D721Med (cell line): ENCODE results near the gene CCDC88C.

Experiments
- DNase-seq: peaks from one replicate; pipeline ENCODE4 v3.0.0; 2011; ENCODE audit warnings: low spot score; ENCODE audit not compliant: insufficient read length
- FAIRE-seq: peaks from 2 replicates; lab custom pipeline; 2011; peaks lifted over from hg19 to GRCh38; lab: Jason Lieb, UNC
- TF ChIP-seq, protein P1 (sequence below): IDR thresholded peaks from 2 replicates; pipeline ENCODE4 v1.5.1; 2012; ENCODE audit warnings: mild to moderate bottlenecking, control low read depth; ENCODE audit not compliant: insufficient read depth; ENCODE audit errors: missing control alignments

Gene CCDC88C

DNA sequence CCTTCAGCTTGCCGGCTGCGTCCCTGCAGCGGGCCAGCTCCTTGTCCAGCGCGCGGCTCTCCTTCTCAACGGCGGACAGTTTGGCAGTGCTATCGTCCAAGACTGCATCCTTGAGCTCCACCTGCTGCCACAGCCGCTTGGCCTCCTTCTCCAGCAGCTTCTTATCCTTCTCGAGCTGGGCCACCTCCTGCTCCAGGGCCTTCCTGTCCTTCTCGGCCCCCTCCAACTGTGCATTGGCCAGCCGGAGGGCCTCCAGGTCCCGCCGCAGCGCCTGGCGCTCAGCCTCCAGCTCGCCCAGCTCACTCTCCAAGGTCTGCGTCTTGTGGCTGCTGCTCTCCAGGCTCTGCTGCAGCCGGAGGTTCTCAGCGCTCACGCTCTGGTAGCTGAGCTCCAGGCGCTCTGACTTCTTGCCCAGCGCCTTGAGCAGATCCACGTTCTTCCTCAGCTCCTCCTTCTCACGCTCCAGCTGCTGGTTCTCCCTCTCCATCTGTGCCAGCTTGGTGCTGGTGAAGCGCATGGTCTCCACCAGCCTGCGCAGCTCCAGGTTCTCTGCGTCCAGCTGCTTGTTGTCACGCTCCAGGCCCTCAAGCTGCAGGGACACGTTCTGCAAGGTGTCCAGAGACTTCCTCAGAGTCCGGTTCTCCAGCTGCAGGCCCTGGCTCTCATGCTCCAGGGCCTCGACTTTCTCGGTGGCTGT lies 104.3 kb downstream of the CCDC88C start:
- no peak for DNase-seq
- TF ChIP-seq, protein P1, sequence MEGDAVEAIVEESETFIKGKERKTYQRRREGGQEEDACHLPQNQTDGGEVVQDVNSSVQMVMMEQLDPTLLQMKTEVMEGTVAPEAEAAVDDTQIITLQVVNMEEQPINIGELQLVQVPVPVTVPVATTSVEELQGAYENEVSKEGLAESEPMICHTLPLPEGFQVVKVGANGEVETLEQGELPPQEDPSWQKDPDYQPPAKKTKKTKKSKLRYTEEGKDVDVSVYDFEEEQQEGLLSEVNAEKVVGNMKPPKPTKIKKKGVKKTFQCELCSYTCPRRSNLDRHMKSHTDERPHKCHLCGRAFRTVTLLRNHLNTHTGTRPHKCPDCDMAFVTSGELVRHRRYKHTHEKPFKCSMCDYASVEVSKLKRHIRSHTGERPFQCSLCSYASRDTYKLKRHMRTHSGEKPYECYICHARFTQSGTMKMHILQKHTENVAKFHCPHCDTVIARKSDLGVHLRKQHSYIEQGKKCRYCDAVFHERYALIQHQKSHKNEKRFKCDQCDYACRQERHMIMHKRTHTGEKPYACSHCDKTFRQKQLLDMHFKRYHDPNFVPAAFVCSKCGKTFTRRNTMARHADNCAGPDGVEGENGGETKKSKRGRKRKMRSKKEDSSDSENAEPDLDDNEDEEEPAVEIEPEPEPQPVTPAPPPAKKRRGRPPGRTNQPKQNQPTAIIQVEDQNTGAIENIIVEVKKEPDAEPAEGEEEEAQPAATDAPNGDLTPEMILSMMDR = no peak
- no peak for FAIRE-seq

DNA sequence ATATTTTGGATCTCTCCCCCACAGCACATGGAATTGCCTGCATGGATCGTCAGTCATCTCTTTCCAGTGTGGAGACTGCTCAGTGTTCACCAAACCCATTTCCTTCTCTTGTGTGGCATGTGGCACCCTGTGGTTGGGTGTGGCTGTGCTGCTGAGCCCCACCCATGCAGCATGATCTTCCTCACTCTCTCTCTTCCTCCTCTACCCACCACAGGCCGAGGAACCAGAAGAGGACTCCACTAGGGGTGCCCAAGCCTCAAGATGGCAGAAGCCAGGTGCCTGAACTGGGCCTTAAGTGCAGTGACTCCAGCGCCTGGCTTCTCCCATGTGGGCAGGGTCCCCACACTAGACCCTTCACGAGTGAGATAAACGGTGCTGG lies 106.3 kb downstream of the CCDC88C start:
- TF ChIP-seq, protein P1 = no peak
- FAIRE-seq (no peak), DNase-seq (no peak)

DNA sequence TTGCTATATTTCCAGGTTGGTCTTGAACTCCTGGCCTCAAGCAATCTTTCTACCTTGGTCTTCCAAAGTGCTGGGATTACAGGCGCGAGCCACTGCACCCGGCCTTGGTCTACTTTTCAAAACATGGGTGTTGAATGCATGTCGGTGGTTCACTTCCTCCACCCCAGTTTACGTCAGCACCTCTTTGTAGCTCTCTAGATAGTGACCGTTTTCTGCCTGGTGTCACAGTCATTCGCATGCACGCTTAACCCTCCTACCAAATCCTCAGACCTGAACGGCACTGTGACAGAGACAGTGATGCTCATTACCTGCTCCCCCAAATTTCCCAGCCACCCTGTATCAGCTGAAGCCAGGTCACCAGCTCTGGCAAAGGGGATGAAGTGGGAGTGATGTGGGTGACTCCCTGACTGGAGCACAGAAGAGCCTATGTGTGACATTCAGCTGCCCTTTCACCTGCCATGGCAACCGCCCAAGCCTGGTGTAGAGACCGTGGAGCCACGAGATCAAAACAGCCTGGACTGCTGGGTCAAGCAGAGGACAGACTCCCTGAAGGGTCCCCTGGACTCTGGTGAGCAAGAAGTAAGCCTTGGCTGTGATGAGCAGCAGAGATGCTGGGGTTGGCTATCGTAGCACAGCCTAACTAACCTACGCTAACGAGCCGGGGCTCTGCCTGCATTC lies 106.9 kb downstream of the CCDC88C start:
- TF ChIP-seq, protein P1 = no peak
- FAIRE-seq = no peak
- no peak for DNase-seq

DNA sequence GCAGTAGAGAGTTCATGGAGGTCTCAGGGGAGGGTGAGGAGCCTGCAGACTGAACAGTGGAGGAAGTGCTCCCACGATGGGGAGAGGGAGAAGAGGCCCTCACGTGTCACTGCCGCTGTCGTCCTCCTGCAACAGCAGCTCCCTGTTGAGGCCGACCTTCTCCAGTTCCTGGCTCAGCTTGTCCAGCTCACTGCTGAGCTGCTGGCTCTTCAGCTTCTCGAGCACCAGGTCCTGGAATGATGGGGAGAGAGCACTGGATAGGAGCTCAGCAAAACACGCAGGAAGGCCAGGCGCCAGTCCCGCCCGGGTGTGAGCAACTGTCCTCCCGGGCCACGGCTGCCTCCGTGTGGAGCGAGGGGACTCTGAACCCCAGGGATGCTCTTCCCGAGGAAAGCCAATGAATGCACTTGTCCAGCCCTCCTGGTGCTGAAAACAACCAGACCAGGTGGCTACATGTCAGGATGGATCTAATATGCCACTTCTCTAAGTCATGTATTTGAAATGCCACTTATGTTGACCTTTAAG lies 107.8 kb downstream of the CCDC88C start:
- FAIRE-seq (no peak), DNase-seq (no peak)
- TF ChIP-seq, protein P1 = no peak

DNA sequence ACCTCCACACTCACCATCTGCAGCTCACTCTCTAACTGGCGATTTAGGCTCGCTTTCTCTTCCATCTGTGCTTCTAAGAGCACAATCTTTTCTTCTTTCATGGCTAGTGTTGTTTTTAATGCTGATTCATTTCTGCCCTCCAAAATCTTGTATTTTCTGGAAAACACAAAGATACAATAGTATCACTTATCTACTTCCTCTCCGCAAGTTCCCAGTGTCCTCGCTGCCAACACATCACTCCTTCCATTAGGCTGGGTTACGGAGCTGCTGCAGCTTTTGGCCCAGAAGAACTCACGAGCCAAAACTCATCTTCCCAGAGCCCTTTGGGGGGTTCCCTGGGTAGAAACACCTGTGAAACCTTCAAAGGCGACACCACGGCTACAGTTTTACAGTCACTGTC lies 109.3 kb downstream of the CCDC88C start:
- TF ChIP-seq, protein P1 = no peak
- no peak for DNase-seq
- no peak for FAIRE-seq

DNA sequence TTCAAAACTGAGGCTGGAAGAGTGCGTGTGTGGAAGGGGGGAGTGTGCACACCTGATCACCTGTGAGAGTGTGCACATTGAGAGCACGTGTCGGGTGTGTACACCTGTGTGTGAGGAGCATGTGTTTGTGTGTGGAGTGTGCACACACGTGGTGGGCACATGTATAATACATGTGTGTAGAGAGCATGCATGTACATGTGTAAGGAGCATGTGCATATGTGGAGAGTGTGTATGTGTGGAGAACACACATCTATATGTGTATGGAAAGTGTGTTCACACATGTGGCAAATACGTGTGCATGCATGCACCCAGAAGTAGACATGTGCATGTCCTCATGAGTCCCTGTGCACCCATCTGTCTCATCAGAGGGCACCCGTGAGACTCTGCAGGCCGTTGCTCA lies 110.0 kb downstream of the CCDC88C start:
- DNase-seq (no peak), FAIRE-seq (no peak)
- TF ChIP-seq, protein P1 = no peak

DNA sequence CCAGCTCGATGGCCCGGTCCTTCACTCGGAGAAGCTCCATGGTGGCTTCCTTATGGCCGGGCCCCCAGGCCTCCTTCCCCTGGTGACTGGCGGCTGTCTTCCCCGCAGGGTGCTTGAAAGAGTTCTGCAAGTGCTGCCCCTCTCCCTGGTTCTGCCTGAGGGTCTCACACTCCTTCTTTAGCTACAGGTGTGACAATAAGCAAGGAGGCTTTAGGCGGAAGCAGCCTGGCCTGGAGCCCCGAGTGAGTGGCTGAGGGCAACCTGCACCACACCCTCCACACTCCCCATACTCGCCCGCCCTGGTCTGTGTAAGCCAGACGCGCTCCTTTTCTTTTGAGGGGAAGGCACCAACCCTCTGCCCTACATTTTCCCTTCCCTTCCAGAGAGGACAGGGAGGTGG lies 110.6 kb downstream of the CCDC88C start:
- no peak for FAIRE-seq
- TF ChIP-seq, protein P1 = no peak
- no peak for DNase-seq
